ENCODE measurements around the gene INTS6. TPM values are rescaled to one million over a fixed set of nuclear protein-coding genes. Genes with fewer than 3 reads are reported as not detected.
A peak's percentile ranks its signal among the peaks of the same experiment; 100 is the strongest.
"Not testable (repeated sequence)": the region's sequence is repeated elsewhere in the genome, so short reads cannot be mapped to it uniquely, and the experiment has no call there.

Gene INTS6
- total RNA-seq, 1 experiment from 2014 or later: 38.7 TPM

- Histone ChIP-seq H3K27ac (no peak overlapping the region), H3K27me3 (no peaks in the 10 kb centered on the region), H3K4me1 (no peaks in the 10 kb centered on the region; the same call in 1 of the 2 replicates), H3K4me3 (no peak overlapping the region), H3K9me3 (replicated peaks) (no peaks in the 10 kb centered on the region), H3K36me3 (peaks cover 11% of the 10 kb centered on the region; the same call in 1 of the 2 replicates)
- no peak for DNase-seq
Observed at GRCh38 chr13:51437550-51438127, 15.2 kb downstream of the INTS6 start.

GRCh38 chr13:51435002-51435578 lies 17.7 kb downstream of the INTS6 start:
- H3K36me3 ChIP-seq: peaks cover 14% of the 10 kb centered on the region
- no peaks in the 10 kb centered on the region; the same call in 1 of the 2 replicates for H3K4me1 ChIP-seq
- H3K27ac ChIP-seq: no peak overlapping the region
- H3K27me3 ChIP-seq: no peaks in the 10 kb centered on the region
- H3K4me3 ChIP-seq: no peak overlapping the region
- peak in 1 of 2 experiments; percentile 31 for DNase-seq
- H3K9me3 ChIP-seq (replicated peaks): no peaks in the 10 kb centered on the region

- Histone ChIP-seq H3K4me1 (no peaks in the 10 kb centered on the region; the same call in 1 of the 2 replicates), H3K27ac (no peak overlapping the region), H3K27me3 (no peaks in the 10 kb centered on the region), H3K9me3 (replicated peaks) (no peaks in the 10 kb centered on the region), H3K36me3 (peaks cover 26% of the 10 kb centered on the region), H3K4me3 (no peak overlapping the region)
- DNase-seq: no peak
Observed at GRCh38 chr13:51432576-51432975, 20.3 kb downstream of the INTS6 start.

GRCh38 chr13:51426982-51427381 lies 25.9 kb downstream of the INTS6 start:
- Histone ChIP-seq H3K4me3 (no peak overlapping the region), H3K4me1 (no peaks in the 10 kb centered on the region), H3K27ac (no peak overlapping the region), H3K36me3 (peaks cover 25% of the 10 kb centered on the region), H3K27me3 (no peaks in the 10 kb centered on the region), H3K9me3 (replicated peaks) (no peaks in the 10 kb centered on the region)
- no peak for DNase-seq

- Histone ChIP-seq H3K27me3 (no peaks in the 10 kb centered on the region), H3K36me3 (peaks cover 29% of the 10 kb centered on the region), H3K9me3 (replicated peaks) (no peaks in the 10 kb centered on the region), H3K4me1 (no peaks in the 10 kb centered on the region), H3K4me3 (no peak overlapping the region), H3K27ac (no peak overlapping the region)
- DNase-seq: no peak
Observed at GRCh38 chr13:51425410-51426042, 27.3 kb downstream of the INTS6 start.

- H3K4me1 ChIP-seq: no peaks in the 10 kb centered on the region
- H3K27ac ChIP-seq: no peak overlapping the region
- H3K27me3 ChIP-seq: no peaks in the 10 kb centered on the region
- H3K4me3 ChIP-seq: no peak overlapping the region
- no peak for DNase-seq
- peaks cover 26% of the 10 kb centered on the region for H3K36me3 ChIP-seq
- no peaks in the 10 kb centered on the region for H3K9me3 ChIP-seq (replicated peaks)
Observed at GRCh38 chr13:51423766-51424165, 29.1 kb downstream of the INTS6 start.

- Histone ChIP-seq H3K9me3 (replicated peaks) (no peaks in the 10 kb centered on the region), H3K36me3 (peaks cover 23% of the 10 kb centered on the region), H3K27me3 (no peaks in the 10 kb centered on the region), H3K4me1 (no peaks in the 10 kb centered on the region), H3K4me3 (no peak overlapping the region), H3K27ac (no peak overlapping the region)
- DNase-seq: no peak
Observed at GRCh38 chr13:51422484-51422883, 30.4 kb downstream of the INTS6 start.

GRCh38 chr13:51420681-51421490 lies 31.9 kb downstream of the INTS6 start:
- no peaks in the 10 kb centered on the region for H3K27me3 ChIP-seq
- no peaks in the 10 kb centered on the region for H3K9me3 ChIP-seq (replicated peaks)
- no peak for DNase-seq
- peaks cover 27% of the 10 kb centered on the region for H3K36me3 ChIP-seq
- H3K27ac ChIP-seq: no peak overlapping the region
- H3K4me1 ChIP-seq: no peaks in the 10 kb centered on the region
- H3K4me3 ChIP-seq: no peak overlapping the region

GRCh38 chr13:51419001-51419636 lies 33.7 kb downstream of the INTS6 start:
- H3K4me1 ChIP-seq: no peaks in the 10 kb centered on the region

GRCh38 chr13:51417716-51418115 lies 35.1 kb downstream of the INTS6 start:
- H3K4me1 ChIP-seq: no peaks in the 10 kb centered on the region
- H3K9me3 ChIP-seq (replicated peaks): no peaks in the 10 kb centered on the region
- no peak for DNase-seq
- H3K4me3 ChIP-seq: no peak overlapping the region
- H3K27me3 ChIP-seq: no peaks in the 10 kb centered on the region
- peaks cover 23% of the 10 kb centered on the region for H3K36me3 ChIP-seq
- no peak overlapping the region for H3K27ac ChIP-seq

More at GRCh38 chr13:51419001-51419636, 33.7 kb downstream of the INTS6 start:
- Histone ChIP-seq H3K4me3 (no peak overlapping the region), H3K27ac (no peak overlapping the region), H3K9me3 (replicated peaks) (no peaks in the 10 kb centered on the region), H3K36me3 (peaks cover 29% of the 10 kb centered on the region), H3K27me3 (no peaks in the 10 kb centered on the region)
- no peak for DNase-seq

GRCh38 chr13:51416107-51416506 lies 36.7 kb downstream of the INTS6 start:
- DNase-seq: no peak

GRCh38 chr13:51415339-51415738 lies 37.5 kb downstream of the INTS6 start:
- not testable (repeated sequence) for H3K9me3 ChIP-seq (replicated peaks); H3K4me1 ChIP-seq; H3K27ac ChIP-seq; H3K27me3 ChIP-seq; DNase-seq; H3K4me3 ChIP-seq
- peaks cover 20% of the 10 kb centered on the region for H3K36me3 ChIP-seq

More at GRCh38 chr13:51416107-51416506, 36.7 kb downstream of the INTS6 start:
- no peaks in the 10 kb centered on the region for H3K27me3 ChIP-seq
- no peaks in the 10 kb centered on the region for H3K4me1 ChIP-seq
- no peak overlapping the region for H3K27ac ChIP-seq
- H3K4me3 ChIP-seq: no peak overlapping the region
- peaks cover 18% of the 10 kb centered on the region for H3K36me3 ChIP-seq
- H3K9me3 ChIP-seq (replicated peaks): no peaks in the 10 kb centered on the region

- Histone ChIP-seq H3K36me3 (peaks cover 16% of the 10 kb centered on the region), H3K27ac (no peak overlapping the region), H3K27me3 (no peaks in the 10 kb centered on the region), H3K4me1 (no peaks in the 10 kb centered on the region), H3K4me3 (no peak overlapping the region), H3K9me3 (replicated peaks) (no peaks in the 10 kb centered on the region)
- DNase-seq: no peak
Observed at GRCh38 chr13:51412431-51412830, 40.4 kb downstream of the INTS6 start.

GRCh38 chr13:51405176-51405575 lies 47.7 kb downstream of the INTS6 start:
- Histone ChIP-seq H3K36me3 (peaks cover 11% of the 10 kb centered on the region; the same call in 1 of the 2 replicates), H3K4me1 (no peaks in the 10 kb centered on the region), H3K9me3 (replicated peaks) (no peaks in the 10 kb centered on the region), H3K27me3 (no peaks in the 10 kb centered on the region), H3K4me3 (no peak overlapping the region), H3K27ac (no peak overlapping the region)
- no peak for DNase-seq
